DND-41 (cell line): ENCODE measurements around the gene SIAE.

Source experiments
- EZH2 ChIP-seq: IDR thresholded peaks from 3 replicates; pipeline ENCODE4 v1.6.1; 2012; ENCODE audit warnings: borderline replicate concordance, low read depth, mild to moderate bottlenecking, moderate library complexity, low read length, inconsistent platforms; ENCODE audit not compliant: severe bottlenecking
- TF ChIP-seq, protein P1 (sequence below): IDR thresholded peaks from 2 replicates; pipeline ENCODE4 v1.5.1; 2012; ENCODE audit warnings: borderline replicate concordance, low read length, moderate library complexity, mild to moderate bottlenecking; ENCODE audit not compliant: poor library complexity, severe bottlenecking; ENCODE audit errors: extremely low read depth

DNA sequence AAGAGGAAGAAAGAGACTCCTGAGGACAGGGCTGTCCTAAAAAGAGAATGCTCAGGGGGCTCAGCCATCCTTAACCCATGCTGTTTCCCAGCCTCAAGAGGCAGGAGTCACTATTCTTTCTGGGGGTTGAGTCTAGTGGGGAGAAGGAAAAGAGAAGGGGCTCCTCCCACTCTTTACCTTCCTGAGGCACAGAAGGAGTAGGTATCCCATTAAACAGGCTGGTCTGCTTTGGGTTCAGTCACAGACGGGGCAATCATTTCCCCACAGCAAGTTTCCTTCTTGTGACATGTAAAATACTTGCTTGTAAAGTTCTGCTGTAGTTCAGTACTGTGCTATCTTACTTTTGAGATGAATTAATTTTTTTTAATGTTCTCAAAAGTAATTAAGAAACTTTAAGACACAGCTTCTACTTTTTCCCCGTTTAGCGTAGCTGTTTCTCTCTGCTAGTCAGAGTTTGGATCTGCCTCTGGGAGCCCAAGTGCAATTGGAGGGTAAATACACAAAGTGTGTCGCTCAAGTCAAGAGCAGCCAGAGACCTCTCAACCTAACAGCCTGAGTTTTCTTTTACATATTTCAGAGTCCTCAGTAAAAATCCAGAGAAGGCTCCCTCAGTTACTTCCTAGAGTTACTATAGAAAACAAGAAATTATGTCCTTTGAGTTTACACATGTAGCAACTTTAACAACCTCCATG, 88.7 kb downstream of the SIAE start:
- TF ChIP-seq, protein P1, sequence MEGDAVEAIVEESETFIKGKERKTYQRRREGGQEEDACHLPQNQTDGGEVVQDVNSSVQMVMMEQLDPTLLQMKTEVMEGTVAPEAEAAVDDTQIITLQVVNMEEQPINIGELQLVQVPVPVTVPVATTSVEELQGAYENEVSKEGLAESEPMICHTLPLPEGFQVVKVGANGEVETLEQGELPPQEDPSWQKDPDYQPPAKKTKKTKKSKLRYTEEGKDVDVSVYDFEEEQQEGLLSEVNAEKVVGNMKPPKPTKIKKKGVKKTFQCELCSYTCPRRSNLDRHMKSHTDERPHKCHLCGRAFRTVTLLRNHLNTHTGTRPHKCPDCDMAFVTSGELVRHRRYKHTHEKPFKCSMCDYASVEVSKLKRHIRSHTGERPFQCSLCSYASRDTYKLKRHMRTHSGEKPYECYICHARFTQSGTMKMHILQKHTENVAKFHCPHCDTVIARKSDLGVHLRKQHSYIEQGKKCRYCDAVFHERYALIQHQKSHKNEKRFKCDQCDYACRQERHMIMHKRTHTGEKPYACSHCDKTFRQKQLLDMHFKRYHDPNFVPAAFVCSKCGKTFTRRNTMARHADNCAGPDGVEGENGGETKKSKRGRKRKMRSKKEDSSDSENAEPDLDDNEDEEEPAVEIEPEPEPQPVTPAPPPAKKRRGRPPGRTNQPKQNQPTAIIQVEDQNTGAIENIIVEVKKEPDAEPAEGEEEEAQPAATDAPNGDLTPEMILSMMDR = no peak
- TF ChIP-seq EZH2 = no peak
